Activated T-helper 1 cell treated with anti-CD3 and anti-CD28 coated beads, Interleukin-12 subunit alpha, Interleukin-12 subunit beta, Interleukin-2, Interleukin-4 antibody, amounts not matched to agents 30 ng/mL and 10 ng/mL and 1 ng/mL, durations not matched to agents 14 hours and 24 hours and 36 hours (primary cell): ENCODE data around the gene GOSR2. TPM values are rescaled to one million over a fixed set of nuclear protein-coding genes. Genes with fewer than 3 reads are reported as not detected.

Source experiments
- DNase-seq: peaks from one replicate; pipeline ENCODE4 v3.0.0; 2021; ENCODE audit warnings: low spot score
- H3K27ac Mint-ChIP-seq: one replicate; pipeline ENCODE4 v1.8.0; 2021; ENCODE audit warnings: mild to moderate bottlenecking, mixed read lengths
- H3K27me3 Mint-ChIP-seq: one replicate; pipeline ENCODE4 v1.8.0; 2022; ENCODE audit warnings: mild to moderate bottlenecking, moderate library complexity, mixed read lengths; ENCODE audit not compliant: insufficient read depth
- H3K36me3 Mint-ChIP-seq: one replicate; pipeline ENCODE4 v1.8.0; 2021; ENCODE audit warnings: low read depth, mixed read lengths
- H3K4me1 Mint-ChIP-seq: one replicate; pipeline ENCODE4 v1.8.0; 2021; ENCODE audit warnings: low read depth, mixed read lengths
- H3K4me3 Mint-ChIP-seq: one replicate; pipeline ENCODE4 v1.8.0; 2021; ENCODE audit warnings: mild to moderate bottlenecking, moderate library complexity, mixed read lengths
- H3K9me3 Mint-ChIP-seq: one replicate; pipeline ENCODE4 v1.8.0; 2021; ENCODE audit warnings: mixed read lengths
- intact Hi-C: fragments of 100-400 bp; cut with micrococcal nuclease; formaldehyde crosslinking; loops from one replicate; pipeline ENCODE4 v1.15.1; 2024
- total RNA-seq: library from RNA; stranded (reverse); gene quantifications from 2 replicates; pipeline ENCODE4 v1.2.3, GENCODE V29; 2022

The GOSR2 gene
- total RNA-seq, 1 donor from 2014 or later: 62.7 TPM

- Mint-ChIP-seq H3K4me3 (peak overlapping the region; percentile 26), H3K4me1 (peaks cover 53% of the 10 kb centered on the region)
- intact Hi-C loops: loop anchor here (10.0 kb wide), 2 partner anchors 259 to 1341 kb away; partner anchors contain the start of gene CDC27
These were observed 2.4 kb downstream of the GOSR2 start for GRCh38 chr17:46925185-46925868.

GRCh38 chr17:46928467-46929261, 5.7 kb downstream of the GOSR2 start:
- intact Hi-C loops: loop anchor here (10.0 kb wide), 2 partner anchors 256 to 1344 kb away; partner anchors contain the start of gene CDC27
- no peaks in the 10 kb centered on the region for H3K9me3 Mint-ChIP-seq
- peaks cover 33% of the 10 kb centered on the region for H3K36me3 Mint-ChIP-seq
- H3K27ac Mint-ChIP-seq: no peak overlapping the region
- H3K27me3 Mint-ChIP-seq: no peaks in the 10 kb centered on the region
- no peak for DNase-seq
- peaks cover 50% of the 10 kb centered on the region for H3K4me1 Mint-ChIP-seq
- no peak overlapping the region for H3K4me3 Mint-ChIP-seq

More at GRCh38 chr17:46925185-46925868, 2.4 kb downstream of the GOSR2 start:
- no peaks in the 10 kb centered on the region for H3K9me3 Mint-ChIP-seq
- peaks cover 12% of the 10 kb centered on the region for H3K36me3 Mint-ChIP-seq
- no peaks in the 10 kb centered on the region for H3K27me3 Mint-ChIP-seq
- no peak for DNase-seq
- no peak overlapping the region for H3K27ac Mint-ChIP-seq

GRCh38 chr17:46929413-46929812, 6.5 kb downstream of the GOSR2 start:
- no peak overlapping the region for H3K27ac Mint-ChIP-seq
- no peaks in the 10 kb centered on the region for H3K9me3 Mint-ChIP-seq
- H3K4me3 Mint-ChIP-seq: no peak overlapping the region
- H3K36me3 Mint-ChIP-seq: peaks cover 38% of the 10 kb centered on the region
- H3K27me3 Mint-ChIP-seq: no peaks in the 10 kb centered on the region
- intact Hi-C loops: loop anchor here (10.0 kb wide), 2 partner anchors 255 to 1345 kb away; partner anchors contain the start of gene CDC27
- H3K4me1 Mint-ChIP-seq: peaks cover 42% of the 10 kb centered on the region
- no peak for DNase-seq

GRCh38 chr17:46930051-46930450, 7.1 kb downstream of the GOSR2 start:
- DNase-seq: no peak
- no peaks in the 10 kb centered on the region for H3K9me3 Mint-ChIP-seq
- no peak overlapping the region for H3K4me3 Mint-ChIP-seq
- intact Hi-C loops: no loop called here
- H3K4me1 Mint-ChIP-seq: peaks cover 37% of the 10 kb centered on the region
- no peaks in the 10 kb centered on the region for H3K27me3 Mint-ChIP-seq
- H3K27ac Mint-ChIP-seq: no peak overlapping the region
- H3K36me3 Mint-ChIP-seq: peaks cover 41% of the 10 kb centered on the region

- intact Hi-C loops: no loop called here
- peaks cover 41% of the 10 kb centered on the region for H3K36me3 Mint-ChIP-seq
- H3K27ac Mint-ChIP-seq: no peak overlapping the region
- H3K4me1 Mint-ChIP-seq: peaks cover 25% of the 10 kb centered on the region
- H3K4me3 Mint-ChIP-seq: no peak overlapping the region
- no peaks in the 10 kb centered on the region for H3K9me3 Mint-ChIP-seq
- no peak for DNase-seq
- no peaks in the 10 kb centered on the region for H3K27me3 Mint-ChIP-seq
These were observed 8.6 kb downstream of the GOSR2 start for GRCh38 chr17:46931596-46931995.

GRCh38 chr17:46935658-46936266, 12.8 kb downstream of the GOSR2 start:
- Mint-ChIP-seq H3K27me3 (peaks cover 1% of the 10 kb centered on the region), H3K27ac (no peak overlapping the region), H3K36me3 (peaks cover 35% of the 10 kb centered on the region), H3K4me3 (no peak overlapping the region), H3K9me3 (no peaks in the 10 kb centered on the region), H3K4me1 (no peaks in the 10 kb centered on the region)
- intact Hi-C loops: no loop called here
- no peak for DNase-seq

GRCh38 chr17:46940692-46941404, 17.9 kb downstream of the GOSR2 start:
- peaks cover 11% of the 10 kb centered on the region for H3K36me3 Mint-ChIP-seq
- peak; percentile 51 for DNase-seq
- peaks cover 1% of the 10 kb centered on the region for H3K27me3 Mint-ChIP-seq
- H3K4me3 Mint-ChIP-seq: no peak overlapping the region
- H3K27ac Mint-ChIP-seq: peak overlapping the region; percentile 44
- H3K9me3 Mint-ChIP-seq: no peaks in the 10 kb centered on the region
- intact Hi-C loops: loop anchor here (2.0 kb wide), 1 partner anchor 18 kb away; the partner anchor contains the start of gene GOSR2
- peaks cover 14% of the 10 kb centered on the region for H3K4me1 Mint-ChIP-seq

GRCh38 chr17:46942441-46943217, 19.7 kb downstream of the GOSR2 start:
- Mint-ChIP-seq H3K4me3 (no peak overlapping the region), H3K36me3 (peaks cover 11% of the 10 kb centered on the region), H3K27me3 (peaks cover 1% of the 10 kb centered on the region), H3K27ac (no peak overlapping the region), H3K4me1 (peaks cover 14% of the 10 kb centered on the region), H3K9me3 (no peaks in the 10 kb centered on the region)
- intact Hi-C loops: loop anchor here (1.0 to 2.0 kb wide), 2 partner anchors 59 to 372 kb away; no protein-coding TSS in a partner anchor
- DNase-seq: peak; percentile 14

- intact Hi-C loops: loop anchor here (2.0 kb wide), 1 partner anchor 372 kb away; no protein-coding TSS in a partner anchor
- H3K27me3 Mint-ChIP-seq: peaks cover 1% of the 10 kb centered on the region
These were observed 20.2 kb downstream of the GOSR2 start for GRCh38 chr17:46943218-46943500.

GRCh38 chr17:46943501-46944393, 20.8 kb downstream of the GOSR2 start:
- no peaks in the 10 kb centered on the region for H3K9me3 Mint-ChIP-seq
- H3K4me3 Mint-ChIP-seq: no peak overlapping the region
- peaks cover 14% of the 10 kb centered on the region for H3K4me1 Mint-ChIP-seq
- H3K27ac Mint-ChIP-seq: no peak overlapping the region
- intact Hi-C loops: loop anchor here (2.0 kb wide), 1 partner anchor 371 kb away; no protein-coding TSS in a partner anchor
- H3K36me3 Mint-ChIP-seq: peaks cover 11% of the 10 kb centered on the region
- DNase-seq: no peak
- peaks cover 1% of the 10 kb centered on the region for H3K27me3 Mint-ChIP-seq

More at GRCh38 chr17:46943218-46943500, 20.2 kb downstream of the GOSR2 start:
- Mint-ChIP-seq H3K36me3 (peaks cover 11% of the 10 kb centered on the region), H3K4me3 (no peak overlapping the region), H3K4me1 (peaks cover 14% of the 10 kb centered on the region), H3K27ac (no peak overlapping the region), H3K9me3 (no peaks in the 10 kb centered on the region)
- no peak for DNase-seq

- DNase-seq: no peak
- no peak overlapping the region for H3K27ac Mint-ChIP-seq
- intact Hi-C loops: no loop called here
- H3K27me3 Mint-ChIP-seq: peaks cover under 1% of the 10 kb centered on the region
- H3K36me3 Mint-ChIP-seq: peaks cover 8% of the 10 kb centered on the region
- no peak overlapping the region for H3K4me3 Mint-ChIP-seq
- H3K4me1 Mint-ChIP-seq: peaks cover 14% of the 10 kb centered on the region
- no peaks in the 10 kb centered on the region for H3K9me3 Mint-ChIP-seq
These were observed 22.0 kb downstream of the GOSR2 start for GRCh38 chr17:46944931-46945330.
